HG02642 (cell line): ENCODE measurements around the gene TSPAN18.

ENCODE experiments used
- ATAC-seq: cut with Tn5 transposase; IDR thresholded peaks from one replicate; pipeline ENCODE4 v1.9.1; 2021; ENCODE audit warnings: mild to moderate bottlenecking; ENCODE audit not compliant: unreplicated experiment, poor library complexity

Gene TSPAN18

GRCh38 chr11:44905131-44905866, 178.5 kb downstream of the TSPAN18 start:
- no peak for ATAC-seq

- no peak for ATAC-seq
Observed at GRCh38 chr11:44906649-44907048, 179.9 kb downstream of the TSPAN18 start.

DNA sequence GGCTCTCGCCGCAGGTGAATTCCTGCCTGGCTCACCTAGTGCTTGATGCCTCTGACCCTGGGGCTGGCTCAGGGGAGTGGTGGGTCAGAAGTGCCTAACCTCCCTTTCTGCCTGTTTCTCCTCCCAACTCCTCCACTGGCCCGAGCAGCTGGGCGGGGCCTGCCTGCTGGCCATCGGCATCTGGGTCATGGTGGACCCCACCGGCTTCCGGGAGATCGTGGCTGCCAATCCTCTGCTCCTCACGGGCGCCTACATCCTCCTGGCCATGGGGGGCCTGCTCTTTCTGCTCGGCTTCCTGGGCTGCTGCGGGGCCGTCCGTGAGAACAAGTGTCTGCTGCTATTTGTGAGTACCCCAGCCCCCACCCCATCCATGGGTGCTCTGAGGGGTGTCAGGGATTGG, 182.8 kb downstream of the TSPAN18 start:
- ATAC-seq = no peak

DNA sequence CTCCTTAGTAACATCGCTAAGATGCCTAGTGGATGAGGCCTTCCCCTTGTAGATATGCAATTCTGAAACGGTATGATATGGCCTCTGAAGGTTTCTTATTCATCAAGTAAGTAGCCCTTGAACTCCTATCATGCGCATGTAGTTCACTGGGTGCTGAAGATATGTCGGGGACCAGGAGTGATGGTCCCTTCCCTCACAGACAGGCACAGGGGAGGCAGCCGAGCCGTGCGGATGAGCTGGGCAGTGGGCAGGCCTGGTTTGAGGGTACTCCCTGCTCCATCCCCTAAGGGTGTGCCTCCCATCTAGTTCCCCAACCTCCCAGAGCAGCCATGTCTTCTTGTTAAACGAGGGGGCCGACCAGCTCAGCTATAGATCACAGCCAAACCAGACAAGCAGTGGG, 183.8 kb downstream of the TSPAN18 start:
- ATAC-seq = no peak

DNA sequence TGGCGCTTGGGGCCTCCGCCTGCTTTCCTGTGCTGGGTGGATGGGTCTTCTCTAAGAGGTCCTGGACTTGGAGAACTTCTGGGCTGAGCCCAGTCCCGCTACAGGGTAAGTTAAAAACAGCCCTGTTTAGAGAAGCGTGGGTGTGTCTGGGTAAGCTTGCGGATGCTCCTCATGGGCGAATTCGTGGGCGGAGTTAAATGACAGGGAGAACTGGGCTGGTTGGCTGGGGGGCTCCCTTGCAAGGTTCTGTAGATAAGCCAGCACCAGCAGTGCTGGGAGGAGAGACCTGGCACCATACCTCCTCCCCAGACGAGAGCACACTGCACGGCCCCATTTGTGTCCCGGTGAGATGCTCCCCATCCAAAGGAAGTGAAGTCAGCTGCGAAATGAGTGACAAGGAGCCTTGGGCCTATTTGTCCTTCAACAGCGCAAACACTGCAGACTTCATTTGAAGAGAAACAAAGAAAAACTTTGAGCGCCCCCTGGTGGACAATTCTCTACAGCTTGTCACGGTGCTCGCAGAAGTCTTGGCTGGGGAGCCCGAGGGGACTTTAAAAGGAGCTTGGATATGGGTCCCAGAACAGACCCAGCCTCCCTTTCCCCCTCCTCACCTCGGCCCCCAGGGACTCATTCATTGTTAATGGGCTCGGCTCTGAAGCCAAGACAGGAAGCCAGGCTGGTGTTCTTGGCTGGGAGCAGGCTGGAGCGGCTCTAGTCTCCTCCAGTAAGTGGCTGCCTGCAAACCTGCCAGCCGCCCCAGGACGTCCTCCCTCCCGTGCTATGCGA, 184.5 kb downstream of the TSPAN18 start:
- peak; percentile 71 for ATAC-seq

DNA sequence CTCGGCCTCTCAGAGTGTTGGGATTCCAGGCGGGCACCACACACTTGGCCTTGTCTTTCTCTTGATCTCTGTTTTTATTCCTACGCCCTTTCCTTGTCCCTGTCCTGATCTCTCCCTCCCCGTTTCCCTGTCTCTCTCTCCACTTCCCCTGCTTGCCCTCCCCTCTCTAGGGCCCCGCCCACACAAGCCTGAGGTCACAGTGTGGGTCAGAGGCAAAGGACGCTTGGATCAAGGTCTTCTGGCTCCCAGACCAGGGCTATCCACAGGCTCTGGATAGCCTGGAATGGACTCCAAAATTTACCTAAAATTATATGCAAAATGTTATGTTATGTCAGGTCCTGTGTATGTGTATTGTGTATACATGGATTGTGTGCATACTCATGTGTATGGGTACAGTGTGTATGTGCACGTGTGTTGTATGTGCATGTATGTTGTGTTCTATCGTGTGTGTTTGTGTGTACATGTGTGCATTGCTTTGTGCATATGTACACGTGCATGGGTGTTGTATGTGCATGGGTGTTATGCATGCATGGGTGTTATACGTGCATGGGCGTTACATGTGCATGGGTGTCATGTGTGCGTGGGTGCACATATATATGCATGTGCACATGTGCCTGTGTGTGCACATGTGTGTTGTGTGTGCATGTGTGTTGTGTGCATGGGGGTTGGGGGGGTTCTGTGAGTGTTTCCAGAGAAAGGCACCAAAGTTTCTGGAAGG, 185.7 kb downstream of the TSPAN18 start:
- ATAC-seq = no peak

GRCh38 chr11:44913502-44913901, 186.7 kb downstream of the TSPAN18 start:
- ATAC-seq = no peak

- no peak for ATAC-seq
Observed at GRCh38 chr11:44914105-44914504, 187.3 kb downstream of the TSPAN18 start.

DNA sequence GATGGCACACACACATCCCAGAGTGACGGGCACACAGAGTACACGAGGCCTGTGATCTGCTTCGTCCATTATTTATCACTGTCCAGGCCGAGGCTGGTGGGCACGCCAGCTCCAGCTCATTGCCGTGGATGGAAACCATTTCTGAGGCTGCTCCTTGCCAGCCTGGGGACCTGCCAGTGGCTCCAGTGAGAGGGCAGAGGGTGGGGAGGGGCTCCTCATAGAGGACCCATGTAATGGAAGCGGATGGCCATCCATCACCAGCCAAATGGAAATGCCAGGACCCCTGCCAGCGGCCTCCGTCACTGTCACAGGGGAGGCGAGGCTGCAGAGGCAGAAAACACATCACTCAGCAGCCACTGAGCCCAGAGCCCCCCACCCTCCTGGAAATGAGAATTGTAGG, 188.2 kb downstream of the TSPAN18 start:
- ATAC-seq = no peak

DNA sequence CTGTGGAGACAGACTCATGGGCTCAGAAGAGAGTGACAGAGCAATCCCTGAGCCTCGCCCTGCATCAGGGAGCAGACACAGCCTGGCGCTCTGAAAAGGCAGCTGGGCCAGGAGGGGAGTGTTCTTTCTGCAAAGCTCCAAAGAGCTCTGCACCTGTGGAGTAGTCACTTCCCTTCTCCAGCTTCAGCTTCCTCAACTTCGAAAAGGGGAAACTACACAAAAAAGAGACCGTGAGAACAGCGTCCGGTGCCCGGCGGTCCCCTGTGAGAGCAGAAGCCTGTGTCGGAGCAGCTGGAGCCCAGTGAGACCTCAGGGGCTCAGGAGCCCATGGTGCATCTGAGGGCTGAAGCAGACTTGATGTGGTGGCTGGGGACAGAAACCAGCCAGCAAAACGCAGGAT, 188.9 kb downstream of the TSPAN18 start:
- ATAC-seq = no peak

DNA sequence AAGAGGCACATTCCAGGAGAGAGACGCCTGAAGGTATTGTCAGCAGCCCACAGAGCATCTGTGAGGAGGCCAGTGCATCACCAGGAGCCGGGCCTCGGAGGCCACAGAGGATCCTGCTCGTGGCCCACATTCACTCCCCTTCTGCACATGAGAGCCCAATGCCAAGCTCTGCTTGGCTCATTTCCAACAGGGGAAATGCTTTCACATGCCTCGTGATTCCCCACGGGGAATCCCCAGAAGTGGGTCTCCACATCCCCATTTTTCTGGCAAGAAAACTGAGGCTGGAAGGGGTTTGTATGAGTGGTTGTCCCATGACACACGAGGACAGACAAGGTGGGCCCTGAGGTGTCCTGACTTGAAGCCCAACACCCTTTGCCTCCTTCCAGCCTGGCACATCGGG, 189.6 kb downstream of the TSPAN18 start:
- ATAC-seq = no peak

DNA sequence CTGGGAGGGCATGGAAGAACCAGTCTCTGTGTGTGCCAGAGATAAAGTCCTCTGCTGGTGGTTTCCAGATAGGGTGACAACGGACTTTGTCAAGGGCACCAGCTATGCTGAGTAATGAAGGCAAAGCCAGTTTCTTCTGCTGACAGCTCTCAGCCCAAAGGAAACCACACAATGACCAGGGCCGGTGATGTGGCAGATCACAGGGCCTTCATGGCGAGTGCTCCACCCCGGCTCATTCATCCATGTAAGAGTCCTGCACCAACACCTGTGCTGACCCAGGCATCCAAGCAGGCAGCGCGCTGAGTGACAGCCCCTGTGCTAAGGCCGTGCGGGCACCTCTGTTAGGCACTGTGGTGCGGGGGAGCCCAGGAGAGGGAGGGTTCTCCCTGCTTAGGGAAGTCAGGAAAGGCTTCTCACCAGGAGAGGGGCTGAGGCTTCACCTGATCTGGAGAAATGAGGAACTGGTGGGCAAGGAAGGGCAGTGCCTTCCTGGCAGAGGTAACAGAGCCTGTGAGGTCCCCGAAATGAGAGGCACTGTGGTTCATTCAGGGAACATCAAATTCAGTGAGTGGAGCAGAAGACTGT, 190.1 kb downstream of the TSPAN18 start:
- ATAC-seq = no peak

DNA sequence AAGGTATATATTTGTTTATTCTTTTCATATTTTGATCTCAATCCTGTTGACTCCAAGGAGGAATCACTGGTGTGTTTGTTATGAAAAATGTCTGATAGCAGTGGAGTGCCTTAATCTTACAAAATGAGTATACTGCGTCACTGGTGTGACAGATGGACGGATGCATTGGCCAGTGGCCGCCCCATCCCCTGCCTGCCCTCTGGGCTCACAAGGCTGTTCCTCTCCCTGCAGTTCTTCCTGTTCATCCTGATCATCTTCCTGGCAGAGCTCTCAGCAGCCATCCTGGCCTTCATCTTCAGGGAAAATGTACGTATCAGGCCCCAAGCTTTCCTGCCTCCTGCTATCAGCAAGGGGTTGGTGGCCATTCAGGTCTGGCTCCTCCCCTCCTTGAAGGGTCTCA, 191.0 kb downstream of the TSPAN18 start:
- ATAC-seq = no peak

GRCh38 chr11:44920451-44920850, 193.7 kb downstream of the TSPAN18 start:
- ATAC-seq = no peak

GRCh38 chr11:44923115-44923514, 196.4 kb downstream of the TSPAN18 start:
- no peak for ATAC-seq

DNA sequence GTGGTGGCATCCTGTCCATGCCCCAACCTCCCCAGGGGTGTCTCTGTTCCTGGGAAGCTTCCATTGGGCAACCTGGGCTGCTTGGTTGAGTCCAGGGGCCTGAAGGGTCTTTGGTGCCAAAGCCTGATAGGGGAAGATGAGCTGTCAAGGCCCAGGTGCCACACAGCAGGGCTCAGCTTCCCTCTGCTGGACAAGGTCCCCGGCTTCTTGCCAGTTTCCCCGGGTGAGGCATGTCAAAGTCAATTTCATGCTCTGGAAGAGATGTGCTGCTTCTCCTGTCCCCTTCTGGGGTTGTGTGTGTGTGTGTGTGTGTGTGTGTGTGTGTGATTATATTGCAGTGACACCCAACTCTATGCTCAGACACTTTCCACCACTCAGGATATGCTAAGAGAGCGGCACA, 197.0 kb downstream of the TSPAN18 start:
- no peak for ATAC-seq

GRCh38 chr11:44926036-44926435, 199.3 kb downstream of the TSPAN18 start:
- no peak for ATAC-seq

- no peak for ATAC-seq
Observed at GRCh38 chr11:44927174-44927661, 200.5 kb downstream of the TSPAN18 start.

DNA sequence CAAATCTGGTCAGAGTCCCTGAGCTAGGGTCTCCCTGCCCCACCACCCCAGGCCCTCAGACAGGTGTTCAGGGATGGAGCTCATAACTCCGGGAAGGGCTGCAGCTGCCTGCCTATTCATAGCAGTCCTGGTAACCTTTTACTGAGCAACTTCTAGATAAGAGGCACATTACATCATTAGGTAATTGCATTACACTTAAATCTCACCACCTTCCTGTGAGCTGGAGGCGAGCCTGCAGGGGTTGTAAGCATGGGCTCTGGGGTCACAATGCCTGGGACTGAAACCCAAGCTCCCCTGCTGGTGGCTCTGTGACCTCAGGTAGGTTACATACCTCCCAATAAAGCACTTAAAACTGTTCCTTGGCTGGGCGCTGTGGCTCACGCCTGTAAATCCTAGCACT, 201.4 kb downstream of the TSPAN18 start:
- ATAC-seq = no peak

DNA sequence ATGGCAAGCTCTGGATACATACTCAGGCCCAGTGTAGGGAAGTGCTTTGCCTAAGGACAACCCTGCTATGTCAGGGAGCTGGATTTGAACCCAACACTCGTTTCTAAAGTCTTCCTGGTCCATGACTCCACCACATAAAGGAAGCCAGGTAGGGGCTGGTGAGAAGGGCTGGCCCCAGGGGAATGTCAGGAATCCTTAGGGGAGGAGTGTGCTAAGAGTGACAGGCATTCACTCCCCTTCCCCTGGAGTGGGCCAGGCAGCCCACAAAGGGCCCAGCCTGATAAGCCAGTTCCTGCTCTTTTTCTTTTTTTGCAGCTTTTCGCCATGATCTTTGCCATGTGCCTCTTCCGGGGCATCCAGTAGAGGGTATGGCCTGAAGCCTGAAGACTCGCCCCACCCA, 202.1 kb downstream of the TSPAN18 start:
- no peak for ATAC-seq
